Stimulated activated CD4-positive, alpha-beta T cell treated with anti-CD3 and anti-CD28 coated beads, TNF-alpha, amount 100 ng/mL, for 48 hours (primary cell): ENCODE measurements around the gene ARG2.

Experiments
- DNase-seq, 3 donors: peaks; one replicate each; pipeline ENCODE4 v3.0.0-alpha.2; 2020; ENCODE audit warnings: low read depth in 3 of 3

ARG2 gene

DNA sequence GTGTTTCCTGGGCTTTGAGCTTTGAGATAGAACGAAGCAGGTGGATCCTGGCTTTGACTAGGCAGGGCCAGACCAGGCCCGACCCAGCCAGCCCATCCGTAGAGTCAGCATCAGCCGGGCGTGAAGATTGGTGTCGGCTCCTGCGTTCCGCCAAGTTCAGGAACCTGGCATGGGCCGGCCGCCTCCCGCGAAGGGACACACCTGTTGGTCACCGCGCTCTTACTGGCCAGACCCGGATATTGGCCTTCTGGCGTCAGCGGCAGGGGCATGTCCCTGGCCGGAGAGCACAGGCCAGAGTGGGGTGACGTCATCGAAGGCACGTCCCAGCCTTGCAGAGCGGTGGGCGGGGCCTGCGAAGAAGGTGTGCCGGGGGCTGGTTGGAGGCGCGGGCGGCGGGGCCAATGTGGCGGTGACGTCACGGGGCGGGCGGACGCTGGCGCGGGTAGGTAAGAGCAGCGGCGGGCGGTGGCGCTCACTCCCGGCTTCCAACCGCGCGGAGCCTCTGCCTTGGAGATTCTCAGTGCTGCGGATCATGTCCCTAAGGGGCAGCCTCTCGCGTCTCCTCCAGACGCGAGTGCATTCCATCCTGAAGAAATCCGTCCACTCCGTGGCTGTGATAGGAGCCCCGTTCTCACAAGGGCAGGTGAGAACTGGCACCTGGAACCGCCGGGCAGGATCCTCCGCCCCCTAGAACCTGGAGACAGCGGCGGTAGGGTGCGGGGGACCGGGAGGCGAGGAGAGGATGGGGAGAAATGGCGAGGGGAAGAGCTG lies at the start of gene ARG2:
ARG2 (plus strand) TSS at position 475 of the 771 bp plus-strand sequence; CDS start at position 533, 58 bp downstream.
- DNase-seq = peak; percentile 92 to 99 (median 93)

- no peak for DNase-seq
Observed at GRCh38 chr14:67570453-67570852, 49.3 kb upstream of the ARG2 start.

DNA sequence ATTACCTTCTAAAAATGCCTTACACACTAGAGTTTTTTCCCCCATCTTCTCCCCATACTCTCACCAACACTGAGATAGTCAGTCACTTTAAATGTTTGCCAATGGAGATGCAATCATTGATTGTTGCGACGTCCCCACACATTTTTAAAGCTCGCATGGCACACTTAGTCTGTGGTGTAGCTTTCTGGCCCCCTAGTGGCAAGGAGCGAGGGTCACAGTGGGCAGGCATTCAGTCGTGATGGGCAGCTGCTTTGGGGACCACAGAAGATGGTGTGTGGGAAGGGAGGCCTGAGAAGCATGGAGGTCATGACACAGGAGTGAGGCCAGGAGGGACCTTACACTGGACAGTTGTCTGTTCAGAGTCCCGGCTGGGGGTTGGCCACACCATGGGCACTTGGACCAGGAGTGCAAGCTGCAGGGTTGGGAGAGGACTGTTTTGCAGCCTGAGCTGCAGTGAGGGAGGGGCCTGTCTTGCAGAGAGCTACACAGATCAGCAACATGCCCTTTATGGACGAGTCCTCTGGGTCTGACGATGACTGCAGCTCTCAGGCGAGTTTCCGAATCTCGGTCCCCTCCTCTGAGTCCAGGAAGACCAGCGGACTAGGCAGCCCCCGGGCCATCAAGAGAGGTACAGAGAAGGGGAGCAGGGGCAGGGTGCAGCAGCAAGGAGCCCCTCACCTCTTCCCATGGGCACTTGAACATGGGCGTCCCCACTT lies 48.3 kb upstream of the ARG2 start:
- peak; percentile 47 to 65 (median 58) for DNase-seq

DNA sequence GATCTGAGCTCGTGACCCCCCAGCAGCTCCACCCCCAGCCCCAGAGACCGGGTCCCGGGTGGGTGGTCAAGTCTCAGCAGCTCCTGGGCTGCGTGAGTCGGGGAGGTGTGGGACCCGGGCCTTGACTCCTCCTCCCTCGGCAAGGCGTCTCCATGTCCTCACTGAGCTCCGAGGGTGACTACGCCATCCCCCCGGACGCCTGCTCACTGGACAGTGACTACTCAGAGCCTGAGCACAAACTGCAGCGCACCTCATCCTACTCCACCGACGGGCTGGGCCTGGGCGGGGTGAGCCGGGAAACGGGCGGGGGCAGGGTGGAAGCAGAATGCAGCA lies 47.8 kb upstream of the ARG2 start:
- no peak for DNase-seq

- no peak for DNase-seq
Observed at GRCh38 chr14:67572608-67573007, 47.1 kb upstream of the ARG2 start.

DNA sequence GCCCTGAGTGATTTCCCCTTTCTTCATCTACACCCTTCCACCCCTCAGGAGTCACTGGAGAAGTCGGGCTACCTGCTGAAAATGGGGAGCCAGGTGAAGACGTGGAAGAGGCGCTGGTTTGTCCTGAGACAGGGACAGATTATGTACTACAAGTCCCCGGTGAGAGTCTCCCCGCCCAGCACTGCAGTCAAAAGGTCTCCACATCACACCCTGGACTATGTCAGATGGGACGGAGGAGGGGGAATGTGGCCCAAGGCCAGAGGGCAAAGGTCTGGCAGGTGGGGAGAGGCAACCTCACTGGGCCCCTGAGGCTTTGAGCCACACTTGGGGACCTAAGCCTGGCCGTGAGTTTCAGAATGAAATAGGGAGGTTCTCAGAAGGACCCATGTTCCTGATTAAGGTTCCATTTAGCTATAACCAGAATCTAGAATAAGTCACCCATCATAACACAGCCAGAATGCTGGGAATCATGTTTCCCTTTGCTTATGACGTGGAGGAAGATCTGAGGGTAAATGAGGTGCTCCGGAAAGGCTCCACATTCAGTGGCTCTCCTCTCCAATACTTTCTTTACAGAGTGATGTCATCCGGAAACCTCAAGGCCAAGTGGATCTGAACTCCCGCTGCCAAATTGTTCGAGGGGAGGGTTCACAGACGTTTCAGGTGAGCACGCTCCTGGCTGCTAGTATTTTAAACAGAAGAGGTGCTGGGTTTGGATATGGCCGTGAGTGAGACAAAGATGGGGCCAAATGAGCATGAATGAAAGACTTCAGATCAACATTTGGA lies 46.3 kb upstream of the ARG2 start:
- DNase-seq = no peak

- DNase-seq = no peak
Observed at GRCh38 chr14:67574156-67574555, 45.6 kb upstream of the ARG2 start.

GRCh38 chr14:67574806-67575205 lies 44.9 kb upstream of the ARG2 start:
- DNase-seq = no peak

DNA sequence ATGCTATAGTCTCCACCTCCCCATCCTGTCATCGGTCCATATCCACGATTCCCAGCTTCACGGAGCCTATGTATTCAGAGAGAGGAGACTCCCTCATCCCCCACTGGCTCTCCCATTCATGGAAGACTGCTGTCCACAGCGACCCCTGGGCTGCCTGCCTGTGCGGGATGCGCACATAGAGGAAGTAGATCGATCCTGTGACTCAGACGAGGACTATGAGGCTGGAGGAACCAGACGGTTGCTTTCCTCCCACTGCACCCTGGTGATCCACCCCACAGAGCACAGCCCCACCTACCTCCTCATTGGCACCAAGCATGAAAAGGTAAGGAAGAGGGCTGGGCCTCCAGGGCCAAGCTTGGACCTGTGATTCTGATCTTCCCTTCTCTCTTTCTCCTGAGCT lies 44.0 kb upstream of the ARG2 start:
- no peak for DNase-seq

DNA sequence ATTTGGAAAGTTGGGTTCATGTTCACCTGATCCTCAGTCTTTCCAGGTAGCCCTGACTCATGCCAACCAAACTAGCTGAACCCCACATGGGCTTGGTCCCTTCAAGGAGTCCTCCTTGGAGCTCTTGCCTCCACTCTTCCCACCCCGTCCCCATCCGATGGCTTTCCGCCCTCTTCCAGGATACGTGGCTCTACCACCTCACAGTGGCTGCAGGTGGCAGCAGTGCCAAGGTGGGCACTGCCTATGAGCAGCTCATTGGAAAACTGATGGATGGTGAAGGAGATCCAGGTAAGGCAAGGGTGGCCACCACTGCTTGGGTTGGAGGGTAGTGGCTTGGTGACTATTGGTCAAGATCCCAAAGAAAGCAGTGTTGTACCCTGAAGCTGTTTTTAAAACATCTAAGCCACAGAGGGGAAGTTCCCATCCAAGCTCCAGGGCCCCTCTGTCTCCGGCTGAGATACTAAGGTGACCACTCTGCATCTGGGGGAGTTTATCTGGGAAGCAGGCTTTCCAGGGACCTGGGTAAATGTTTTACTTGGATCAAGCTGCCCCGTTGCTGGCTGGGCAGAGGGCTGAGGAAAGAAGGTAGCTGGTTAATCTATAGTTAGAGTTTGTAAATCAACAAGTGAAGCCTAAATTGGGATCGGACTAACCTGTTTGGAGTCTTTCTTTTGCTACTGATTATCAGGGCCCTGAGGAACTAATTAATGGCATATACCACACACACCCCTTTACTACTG lies 43.3 kb upstream of the ARG2 start:
- DNase-seq = no peak

- DNase-seq = no peak
Observed at GRCh38 chr14:67577181-67577808, 42.4 kb upstream of the ARG2 start.

- DNase-seq = no peak
Observed at GRCh38 chr14:67577909-67578749, 41.6 kb upstream of the ARG2 start.

GRCh38 chr14:67579040-67579439 lies 40.7 kb upstream of the ARG2 start:
- DNase-seq = no peak

GRCh38 chr14:67579636-67580035 lies 40.1 kb upstream of the ARG2 start:
- DNase-seq = no peak

DNA sequence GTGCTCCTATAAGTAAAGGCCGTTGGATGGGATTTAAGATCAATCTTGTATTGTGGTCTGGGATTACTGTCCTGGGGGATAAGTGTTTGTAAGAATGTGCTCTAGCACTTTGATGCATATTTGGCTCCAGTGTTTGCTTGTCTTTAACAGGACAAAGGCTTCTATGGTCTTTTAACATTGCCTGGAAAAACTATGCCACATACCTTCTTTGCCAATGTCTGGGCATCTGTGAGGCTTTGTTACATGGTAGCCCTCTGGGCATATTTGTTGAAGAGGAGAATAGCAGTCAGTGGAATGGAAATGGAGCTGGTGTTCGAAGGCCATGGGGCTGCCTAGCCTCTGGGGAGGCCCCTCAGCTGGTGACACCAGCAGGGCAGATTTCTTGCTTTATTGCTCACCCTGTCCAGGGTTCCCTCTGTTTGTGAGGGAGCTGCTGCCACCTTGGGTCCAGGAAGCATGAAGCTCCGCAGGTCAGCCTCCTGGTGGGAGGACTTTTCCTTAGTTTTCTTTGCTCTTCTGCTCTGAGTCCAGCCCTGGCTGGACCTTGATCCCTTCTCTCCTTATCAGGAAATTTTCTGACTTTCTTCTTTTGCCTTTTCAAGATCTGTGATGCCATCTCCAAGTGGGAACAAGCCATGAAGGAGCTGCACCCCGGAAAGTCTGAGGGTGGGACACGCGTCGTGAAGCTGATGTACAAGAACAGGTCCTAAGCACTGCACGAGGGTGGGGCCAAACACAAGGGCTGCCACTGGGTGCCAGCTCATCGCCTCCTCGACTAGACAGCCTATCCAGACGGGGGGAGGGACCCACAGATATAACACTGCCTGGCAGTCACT lies 39.2 kb upstream of the ARG2 start:
- DNase-seq = no peak

GRCh38 chr14:67581643-67582042 lies 38.1 kb upstream of the ARG2 start:
- DNase-seq = no peak

GRCh38 chr14:67582061-67582460 lies 37.7 kb upstream of the ARG2 start:
- DNase-seq = no peak

DNA sequence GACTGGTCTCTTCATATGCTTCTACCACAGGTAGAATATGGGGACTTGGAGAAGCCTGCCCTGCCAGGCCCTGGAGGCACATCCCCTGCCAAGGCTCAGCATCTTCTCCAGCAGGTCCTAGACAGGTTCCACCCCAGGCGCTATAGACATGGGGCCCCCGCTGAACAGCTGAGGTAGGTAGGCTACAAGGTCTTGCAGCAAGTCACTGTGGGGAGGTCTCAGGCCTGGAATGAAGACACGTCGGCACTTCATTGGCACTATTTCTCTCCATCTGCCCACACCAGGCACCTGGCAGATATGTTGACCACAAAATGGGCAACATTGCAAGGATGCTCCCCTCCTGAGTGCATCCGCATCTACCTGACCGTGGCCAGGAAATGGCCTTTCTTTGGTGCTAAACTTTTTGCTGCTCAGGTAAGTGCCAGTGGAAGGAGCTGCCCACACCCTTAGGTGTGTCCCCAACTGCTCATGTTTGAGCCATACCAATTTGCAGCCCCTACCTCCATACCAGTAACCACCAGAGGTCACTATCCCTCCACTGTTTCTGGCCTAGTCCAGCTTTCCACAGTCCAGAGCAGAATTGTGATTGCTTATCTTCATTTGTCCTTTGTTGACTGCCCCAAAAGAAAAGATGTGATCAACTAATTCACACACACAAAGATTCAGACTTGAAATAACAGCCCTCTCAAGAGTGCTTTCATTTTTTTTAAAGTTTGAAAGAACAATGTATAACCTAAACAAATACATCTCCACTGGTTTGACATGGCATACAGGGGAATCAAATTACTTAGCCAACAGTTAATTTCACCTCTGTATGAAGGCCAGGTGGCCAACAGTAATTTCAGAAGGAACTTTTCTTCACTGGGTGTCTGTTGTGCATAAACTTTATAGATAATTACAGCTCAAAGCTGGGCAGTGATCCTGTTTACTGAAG lies 35.7 kb upstream of the ARG2 start:
- DNase-seq = no peak

DNA sequence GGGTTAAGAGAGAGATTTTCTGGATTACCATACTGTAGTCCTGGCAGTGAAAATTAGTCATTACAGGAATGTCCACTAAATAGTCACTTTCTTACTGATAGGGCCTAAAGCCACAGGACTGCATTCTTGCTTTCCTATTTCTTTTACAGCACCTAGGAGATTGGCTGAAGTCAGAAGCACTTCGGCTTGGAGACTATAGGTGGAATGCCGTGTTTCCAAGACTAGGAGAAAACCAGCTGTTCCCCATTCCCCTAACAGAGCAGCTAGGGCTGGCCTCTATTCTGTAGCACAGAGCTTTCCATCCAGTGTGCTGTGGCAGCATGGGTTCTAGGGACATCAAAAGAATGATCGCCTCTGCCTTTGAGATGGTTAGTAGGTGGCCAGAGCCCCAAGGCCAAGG lies 34.7 kb upstream of the ARG2 start:
- DNase-seq = no peak
